ENCODE measurements around the gene LSP1. TPM values are rescaled to one million over a fixed set of nuclear protein-coding genes. Genes with fewer than 3 reads are reported as not detected.
A peak's percentile ranks its signal among the peaks of the same experiment; 100 is the strongest.

The LSP1 gene
- total and polyA plus RNA-seq, 2 of the 4 experiments (the other 2 are of a cell fraction), result not detected

DNA sequence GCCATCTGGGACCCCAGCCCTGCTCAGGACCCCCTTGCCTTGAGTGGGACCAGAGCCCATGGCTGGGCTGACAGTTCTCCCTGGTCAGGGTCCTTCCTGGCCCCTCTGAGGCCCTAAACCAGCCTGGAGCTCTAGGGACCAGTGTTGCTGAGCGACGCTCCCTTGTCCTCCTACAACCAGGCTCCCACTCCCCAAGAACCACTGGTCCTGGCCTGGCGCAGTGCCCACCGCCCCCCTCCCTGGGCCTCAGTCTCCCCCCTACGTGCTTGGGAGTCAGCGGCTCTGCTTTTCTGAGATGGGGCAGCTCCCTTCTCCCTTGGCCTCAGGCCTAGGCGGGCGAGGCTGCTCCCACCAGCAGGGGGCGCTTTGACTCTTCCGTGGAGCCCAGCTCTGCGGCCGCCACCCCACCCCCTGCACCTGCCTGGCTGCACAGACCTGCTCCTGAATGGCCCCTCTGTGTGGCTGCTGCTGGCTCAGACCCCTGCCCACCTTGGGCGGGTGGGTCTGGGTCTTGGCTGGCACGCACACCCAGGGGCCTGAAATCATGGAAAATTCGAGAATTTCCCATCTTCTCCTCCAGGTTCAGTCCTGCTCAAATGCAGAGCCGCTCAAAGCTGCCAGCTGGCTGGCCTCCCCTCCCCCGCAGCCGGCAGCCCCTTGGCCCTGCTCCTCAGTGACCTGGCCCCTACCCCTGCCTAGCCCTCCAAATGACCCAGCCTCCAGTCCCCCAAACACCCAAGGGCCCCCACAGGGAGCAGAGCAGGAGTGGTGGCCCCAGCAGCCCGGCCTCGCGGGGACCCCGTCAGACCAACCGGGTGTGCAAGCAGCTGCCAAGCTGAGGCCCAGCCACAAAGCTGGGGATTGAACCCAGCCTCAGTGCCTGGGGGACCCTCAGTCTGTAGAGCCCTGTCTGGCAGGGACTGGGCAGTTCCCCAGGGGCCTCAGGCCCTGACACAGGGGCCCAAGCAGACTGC, 29.7 kb downstream of the LSP1 start:
- no peak overlapping the region for H3K27ac ChIP-seq (ENCODE audit: insufficient read depth, low read length)
- no peak overlapping the region for H3K56ac ChIP-seq (ENCODE audit: extremely low read depth, insufficient read depth, low read length)
- BruUV-seq (replicated peaks), result no TSS peak
- no peak overlapping the region for H3K18ac ChIP-seq (ENCODE audit: low read depth, low read length)
- ChIA-PET CTCF (interaction anchor here (0.6 to 1.3 kb wide), 7 partner anchors 13 to 268 kb away, joined by 3 to 5 read pairs (median 3); no protein-coding TSS in a partner anchor), POLR2A (ENCODE audit: unreplicated experiment) (no interaction called here)
- H2BK120ac ChIP-seq (ENCODE audit: low read depth, low read length), result no peak overlapping the region
- H4K91ac ChIP-seq (ENCODE audit: insufficient read depth, low read depth, low read length), result no peak overlapping the region
- no peaks in the 10 kb centered on the region for H3K9me3 ChIP-seq (ENCODE audit: control insufficient read depth, insufficient read depth, low read length)
- H4K20me1 ChIP-seq (ENCODE audit: insufficient read depth, low read length), result no peaks in the 10 kb centered on the region
- H3K27me3 ChIP-seq (ENCODE audit: control insufficient read depth, insufficient read depth, low read length), result peaks cover 19% of the 10 kb centered on the region
- H3K4ac ChIP-seq (ENCODE audit: low read depth, low read length), result no peak overlapping the region
- in situ Hi-C loops (cut with MboI; ENCODE audit: low sequenced_read_pairs), result loop anchor here (5.0 kb wide), 1 partner anchor 270 kb away; no protein-coding TSS in a partner anchor
- no peak overlapping the region for H2BK20ac ChIP-seq (ENCODE audit: low read depth, low read length)
- H3K36me3 ChIP-seq (ENCODE audit: control insufficient read depth, insufficient read depth, low read length), result no peaks in the 10 kb centered on the region
- ATAC-seq (ENCODE audit: low read depth), result peak; percentile 97
- H2AK5ac ChIP-seq (ENCODE audit: low read depth, low read length), result no peak overlapping the region
- no peak overlapping the region for H3K4me3 ChIP-seq (ENCODE audit: insufficient read depth, low read depth, low read length)
- no peak overlapping the region for H3K4me2 ChIP-seq (ENCODE audit: low read depth, low read length)
- intact Hi-C loops (cut with micrococcal nuclease), result loop anchor here (1.0 kb wide), 1 partner anchor 270 kb away; no protein-coding TSS in a partner anchor
- dilution Hi-C loops (cut with HindIII; ENCODE audit: low sequenced_read_pairs, unreplicated experiment), result no loop called here
- no peak overlapping the region for H3K9ac ChIP-seq (ENCODE audit: low read depth, low read length)
- H3K23ac ChIP-seq (ENCODE audit: low read depth, low read length), result no peak overlapping the region
- no peak overlapping the region for H4K8ac ChIP-seq (ENCODE audit: low read depth in 2 of 2, low read length in 2 of 2)
- peak overlapping the region; percentile 41 for H2AFZ ChIP-seq (replicated peaks; ENCODE audit: low read length, poor library complexity)
- H3K9me1 ChIP-seq (ENCODE audit: insufficient read depth, low read length), result no peaks in the 10 kb centered on the region
- H3K14ac ChIP-seq (replicated peaks; ENCODE audit: low read depth, low read length), result no peak overlapping the region
- no peak overlapping the region for H2BK5ac ChIP-seq (ENCODE audit: low read depth, low read length, poor library complexity, severe bottlenecking)
- H4K5ac ChIP-seq (ENCODE audit: low read depth, low read length), result no peak overlapping the region
- H2AK9ac ChIP-seq (replicated peaks; ENCODE audit: low read depth, low read length, poor library complexity), result no peak overlapping the region
- no peak overlapping the region for H2BK15ac ChIP-seq (ENCODE audit: low read depth, low read length)
- H3K4me1 ChIP-seq (ENCODE audit: control insufficient read depth, insufficient read depth, low read length), result no peaks in the 10 kb centered on the region
- no peaks in the 10 kb centered on the region for H3K79me1 ChIP-seq (ENCODE audit: low read depth in 1 of 2, low read length in 2 of 2)
- 49% methylated on average over 12 of the region's 23 CpGs; no CpG with 5 or more reads in 1 of the 2 experiments for WGBS, 2 experiments (ENCODE audit: extremely low coverage in 2 of 2, insufficient read length in 1 of 2)
- peak; percentile 41 for DNase-seq
- TF ChIP-seq USF2 (IDR thresholded peaks at IDR 0.05; ENCODE audit: low read depth, low read length), result no peak
- no peak for TF ChIP-seq POLR2A (IDR thresholded peaks at IDR 0.05; ENCODE audit: low read depth, low read length)
- TF ChIP-seq SMC3 (IDR thresholded peaks at IDR 0.05; ENCODE audit: low read depth, low read length), result peak; percentile 83
- no peak for TF ChIP-seq FOS (IDR thresholded peaks at IDR 0.05; ENCODE audit: low read depth, low read length)
- no peak for TF ChIP-seq BHLHE40 (IDR thresholded peaks at IDR 0.05; ENCODE audit: low read depth, low read length)
- no peak for TF ChIP-seq ELK1 (IDR thresholded peaks at IDR 0.05; ENCODE audit: borderline replicate concordance, low read depth, low read length)
- no peak for TF ChIP-seq NFE2L2 (IDR thresholded peaks at IDR 0.05; ENCODE audit: low read depth, low read length)
- no peak for TF ChIP-seq MAFK (IDR thresholded peaks at IDR 0.05; ENCODE audit: low read depth, low read length)
- TF ChIP-seq RCOR1 (IDR thresholded peaks at IDR 0.05; ENCODE audit: insufficient replicate concordance, low read length), result no peak
- no peak for TF ChIP-seq CHD1 (IDR thresholded peaks at IDR 0.05; ENCODE audit: low read depth, low read length)
- no peak for TF ChIP-seq MXI1 (IDR thresholded peaks at IDR 0.05; ENCODE audit: borderline replicate concordance, low read depth, low read length)
- TF ChIP-seq MAZ (IDR thresholded peaks at IDR 0.05; ENCODE audit: borderline replicate concordance, low read depth, low read length), result peak; percentile 67
- TF ChIP-seq CEBPB (IDR thresholded peaks at IDR 0.05; ENCODE audit: low read depth, low read length), result no peak
- peak; percentile 78 for TF ChIP-seq RAD21 (IDR thresholded peaks at IDR 0.05; ENCODE audit: low read length)
